NCI-H2107 (cell line): ENCODE data around the gene MMP23B.
"Not testable (repeated sequence)": the region's sequence is repeated elsewhere in the genome, so short reads cannot be mapped to it uniquely, and the experiment has no call there.

Experiments used
- DNase-seq: peaks from one replicate; lab custom pipeline; 2025; lab: John Stamatoyannopoulos, UW

MMP23B gene

DNA sequence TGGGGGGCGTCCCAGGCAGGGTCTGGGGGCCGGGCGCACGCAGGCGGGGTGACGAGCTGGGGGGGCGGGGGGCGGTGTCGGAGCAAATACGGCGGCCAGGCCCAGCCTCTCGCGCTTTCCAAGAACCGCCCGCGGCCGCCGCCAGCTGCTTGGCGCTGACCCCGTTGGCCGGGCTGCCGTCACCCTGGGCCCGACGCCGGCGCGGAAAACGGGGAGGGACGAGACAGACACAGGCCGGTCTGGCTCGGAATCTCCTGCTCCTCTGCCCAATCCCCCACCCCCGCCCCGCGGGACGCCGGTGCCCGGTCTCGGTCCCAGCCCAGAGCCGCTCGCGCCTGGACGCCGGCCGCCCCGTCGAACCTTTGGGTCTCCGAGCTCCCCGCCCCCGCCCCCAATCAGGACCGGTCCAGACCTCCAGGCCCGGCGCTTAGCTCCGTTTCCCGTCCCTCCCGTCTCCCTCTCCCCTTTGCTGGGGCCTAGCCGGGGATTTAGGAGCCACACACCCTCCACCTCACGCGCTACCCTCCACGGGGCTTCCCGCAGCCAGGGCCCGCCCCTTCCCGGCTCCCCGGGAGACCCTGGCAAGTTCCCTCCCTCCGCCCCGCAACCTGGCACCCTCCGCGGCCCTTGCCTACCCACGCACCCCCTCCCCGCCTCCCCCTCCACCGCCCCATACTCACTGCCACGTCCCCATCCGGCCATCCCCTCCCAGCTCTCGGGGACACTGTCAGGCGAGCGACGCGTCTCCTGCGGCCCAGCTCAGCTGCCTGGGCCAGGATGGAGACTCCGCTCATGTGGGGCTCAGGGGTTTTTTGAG is 800 bp upstream of the MMP23B start:
- no peak for DNase-seq

DNA sequence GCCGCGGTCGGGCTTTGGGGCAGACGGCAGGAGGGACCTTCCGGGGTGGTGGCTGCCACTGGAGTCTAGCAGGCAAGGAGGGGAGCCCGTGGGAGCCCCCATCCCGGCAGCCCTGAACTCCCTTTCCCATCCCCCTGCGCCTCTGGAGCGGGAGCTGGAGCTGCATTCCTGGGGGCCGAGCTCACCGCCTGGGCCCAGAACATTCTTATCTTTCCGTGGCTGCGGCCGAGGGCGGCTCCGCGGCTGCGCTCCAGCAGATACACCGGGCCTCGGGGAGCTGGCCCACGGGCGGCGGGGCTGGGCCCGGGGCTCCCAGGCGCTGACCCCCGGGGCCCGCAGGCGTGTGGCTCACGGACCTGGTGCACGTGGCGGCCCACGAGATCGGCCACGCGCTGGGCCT is 1.4 kb downstream of the MMP23B start:
- not testable (repeated sequence) for DNase-seq

DNA sequence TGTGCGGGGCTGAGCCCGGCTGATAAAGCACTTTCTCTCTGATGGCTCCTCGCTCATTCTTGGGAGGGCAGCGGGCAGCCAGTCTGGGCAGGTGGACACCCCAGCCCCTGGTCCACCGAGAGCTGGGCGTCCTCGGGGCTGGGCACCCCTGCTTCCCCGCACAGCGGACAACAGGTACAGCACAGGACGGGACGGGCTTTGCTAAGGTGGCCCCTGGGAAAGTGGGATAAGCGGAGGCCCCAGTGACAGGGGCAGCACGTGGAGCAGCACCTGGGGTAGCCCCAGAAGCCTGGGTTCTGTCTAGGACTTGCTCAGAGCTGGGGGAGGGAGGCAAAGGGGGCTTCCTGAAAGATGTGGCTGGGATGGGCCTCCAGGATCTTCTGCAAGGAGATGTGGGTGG is 2.6 kb downstream of the MMP23B start:
- not testable (repeated sequence) for DNase-seq

DNA sequence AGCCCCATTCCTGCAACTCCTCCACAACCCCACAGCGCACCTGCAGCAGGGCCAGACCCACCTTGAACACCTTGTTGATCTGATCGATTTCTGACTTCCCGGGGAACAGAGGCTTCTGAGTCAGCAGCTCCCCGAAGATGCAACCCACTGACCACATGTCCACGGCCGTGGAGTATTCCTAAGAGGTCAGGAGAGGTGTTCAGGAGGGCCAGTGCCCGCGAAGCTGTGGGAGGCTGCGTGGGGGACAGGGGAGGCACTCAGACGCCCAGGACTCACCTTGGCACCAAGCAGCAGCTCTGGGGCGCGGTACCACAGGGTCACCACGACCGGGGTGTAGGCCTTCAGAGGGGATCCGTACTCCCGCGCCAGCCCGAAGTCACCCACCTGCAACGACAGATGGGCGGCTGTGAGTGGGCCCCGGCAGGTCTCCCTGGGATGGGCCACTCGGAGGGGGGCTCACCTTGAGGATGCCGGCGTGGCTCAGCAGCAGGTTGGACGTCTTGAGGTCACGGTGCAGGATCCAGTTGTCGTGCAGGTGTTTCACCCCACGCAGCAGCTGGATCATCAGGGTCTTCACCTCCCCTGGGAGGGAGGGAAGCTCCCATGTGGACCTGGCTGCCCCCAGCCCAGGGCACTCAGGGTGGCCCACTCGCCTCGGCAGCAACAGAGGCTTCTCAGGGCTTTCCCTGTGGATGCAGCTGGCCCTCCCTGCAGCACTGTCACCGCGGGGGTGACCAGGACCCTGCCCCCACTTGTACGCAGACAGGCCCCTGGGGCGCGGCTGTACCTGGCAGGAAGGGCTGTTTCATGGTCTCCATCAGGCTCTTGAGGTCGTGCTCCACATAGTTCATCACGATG is 4.9 kb downstream of the MMP23B start:
- DNase-seq: not testable (repeated sequence)

DNA sequence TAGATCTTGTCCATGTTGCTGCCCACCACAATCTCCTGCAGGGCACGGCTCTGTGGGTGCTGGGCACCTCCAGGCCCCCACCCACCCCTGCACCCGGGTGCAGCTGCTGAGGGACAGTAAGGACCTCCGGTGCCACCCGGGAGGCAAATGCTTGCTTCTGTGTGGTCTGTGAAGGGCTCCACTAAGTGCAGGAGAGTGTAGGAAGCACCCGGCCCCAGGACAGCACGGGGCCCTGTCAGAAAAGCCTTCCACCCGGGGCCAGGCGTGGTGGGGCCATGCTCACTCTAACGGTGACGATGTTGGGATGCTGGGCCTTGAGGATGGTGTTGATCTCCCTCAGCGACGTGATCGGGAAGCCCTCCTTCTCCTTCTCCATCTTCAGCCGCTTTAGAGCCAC is 5.5 kb downstream of the MMP23B start:
- DNase-seq: not testable (repeated sequence)

DNA sequence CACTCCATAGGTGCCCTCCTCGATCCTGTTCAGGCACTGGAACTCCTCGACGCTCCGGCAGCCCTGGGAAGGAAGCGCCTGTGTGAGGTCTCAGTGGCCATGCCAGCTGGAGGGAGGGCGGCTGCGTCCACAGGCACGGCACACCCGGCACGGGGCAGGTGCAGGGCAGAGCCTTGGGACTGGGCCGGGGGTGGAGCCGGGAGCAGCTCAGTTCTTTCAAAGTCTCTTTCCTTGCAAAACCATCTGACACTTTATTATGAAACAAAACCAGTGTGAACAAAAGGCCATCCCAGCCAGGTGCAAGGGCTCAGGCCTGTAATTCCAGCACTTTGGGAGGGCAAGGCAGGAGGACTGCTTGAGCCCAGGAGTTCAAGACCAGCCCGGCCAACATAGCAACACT is 6.6 kb downstream of the MMP23B start:
- not testable (repeated sequence) for DNase-seq

DNA sequence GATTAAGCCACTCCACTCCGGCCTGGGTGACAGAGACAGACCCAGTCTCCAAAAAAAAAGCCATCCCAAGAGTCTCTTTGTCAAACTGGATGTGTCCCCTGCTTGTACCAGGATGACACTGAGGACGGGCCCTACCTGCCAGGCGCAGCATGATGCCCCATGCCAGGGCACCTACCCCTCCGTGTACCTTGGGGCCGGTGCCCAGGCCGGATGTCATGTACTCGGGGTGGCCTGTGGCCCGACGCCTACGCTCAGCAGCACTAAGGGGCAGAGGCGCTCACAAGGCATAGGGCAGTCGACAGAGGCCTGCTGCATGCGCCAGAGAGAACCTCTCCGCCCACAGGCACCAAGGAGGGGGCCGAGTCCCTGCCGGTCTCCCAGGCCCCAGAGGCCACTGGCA is 7.4 kb downstream of the MMP23B start:
- not testable (repeated sequence) for DNase-seq

DNA sequence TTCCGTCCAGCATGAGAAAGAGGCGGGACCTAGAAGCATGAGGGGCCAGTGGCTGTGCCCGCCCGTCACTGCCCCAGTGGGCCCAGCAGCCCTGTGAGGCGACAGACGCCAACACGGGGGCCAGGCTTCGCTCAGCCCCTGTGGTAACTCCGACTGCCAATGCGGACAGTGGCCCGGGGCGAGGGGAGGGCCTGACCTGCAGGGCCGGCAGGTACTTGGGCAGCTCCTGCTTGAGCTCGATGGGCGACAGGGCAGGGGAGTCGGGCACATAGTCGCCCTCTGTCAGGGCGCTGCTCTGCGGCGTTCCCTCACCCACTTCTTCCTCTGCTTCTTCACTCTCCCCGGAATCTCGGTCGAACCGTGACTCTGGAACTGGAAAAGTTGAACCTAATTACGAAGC is 8.1 kb downstream of the MMP23B start:
- DNase-seq: not testable (repeated sequence)

DNA sequence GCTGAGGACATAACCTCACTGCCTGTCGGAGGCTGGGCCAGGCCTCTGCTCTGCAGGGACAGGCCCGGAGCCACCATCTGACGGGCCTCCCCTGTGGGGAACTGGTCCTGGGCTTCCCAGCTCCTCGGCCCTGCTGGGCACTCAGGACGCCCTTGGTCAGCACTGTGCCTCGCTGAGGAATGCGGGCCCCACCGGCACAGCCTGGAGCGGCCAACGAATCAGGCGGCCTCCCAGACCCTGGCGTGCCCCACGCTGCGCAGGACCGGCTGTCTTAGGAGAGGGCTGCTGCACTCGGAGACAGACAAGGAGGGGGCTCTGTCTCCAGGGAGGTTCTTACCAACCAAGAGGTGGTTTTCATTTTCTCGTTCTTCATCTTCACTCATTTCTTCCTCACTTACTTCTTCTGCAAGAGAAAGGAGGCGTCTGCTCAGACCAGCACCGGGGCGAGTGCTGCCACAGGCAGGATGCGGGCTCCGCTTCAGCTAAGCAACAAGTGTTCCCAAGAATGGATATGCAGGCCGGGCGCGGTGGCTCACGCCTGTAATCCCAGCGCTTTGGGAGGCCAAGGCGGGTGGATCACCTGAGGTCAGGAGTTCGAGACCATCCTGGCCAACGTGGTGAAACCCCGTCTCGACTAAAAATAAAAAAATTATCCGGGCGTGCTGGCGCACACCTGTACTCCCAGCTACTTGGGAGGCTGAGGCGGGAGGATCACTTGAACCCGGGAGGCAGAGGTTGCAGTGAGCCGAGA is 8.9 kb downstream of the MMP23B start:
- DNase-seq: not testable (repeated sequence)

DNA sequence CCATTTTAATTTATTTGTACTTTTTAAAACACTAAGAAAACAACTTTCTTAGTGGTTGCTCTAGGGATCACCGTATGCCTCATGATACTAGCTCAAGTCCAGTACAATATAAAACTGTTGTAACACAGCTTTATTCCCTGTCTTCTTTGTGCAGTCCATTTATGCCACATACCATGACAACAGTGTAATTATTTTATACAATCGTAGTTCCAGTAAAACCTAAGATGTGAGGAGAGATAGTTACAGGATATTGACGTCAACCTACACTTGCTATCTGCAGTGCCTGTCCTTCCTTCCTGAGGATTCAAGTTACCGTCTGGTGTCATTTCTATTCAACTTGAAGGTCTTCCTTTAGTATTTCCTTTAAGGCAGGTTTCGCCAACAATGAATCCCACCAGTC is 14.4 kb downstream of the MMP23B start:
- DNase-seq: not testable (repeated sequence)

DNA sequence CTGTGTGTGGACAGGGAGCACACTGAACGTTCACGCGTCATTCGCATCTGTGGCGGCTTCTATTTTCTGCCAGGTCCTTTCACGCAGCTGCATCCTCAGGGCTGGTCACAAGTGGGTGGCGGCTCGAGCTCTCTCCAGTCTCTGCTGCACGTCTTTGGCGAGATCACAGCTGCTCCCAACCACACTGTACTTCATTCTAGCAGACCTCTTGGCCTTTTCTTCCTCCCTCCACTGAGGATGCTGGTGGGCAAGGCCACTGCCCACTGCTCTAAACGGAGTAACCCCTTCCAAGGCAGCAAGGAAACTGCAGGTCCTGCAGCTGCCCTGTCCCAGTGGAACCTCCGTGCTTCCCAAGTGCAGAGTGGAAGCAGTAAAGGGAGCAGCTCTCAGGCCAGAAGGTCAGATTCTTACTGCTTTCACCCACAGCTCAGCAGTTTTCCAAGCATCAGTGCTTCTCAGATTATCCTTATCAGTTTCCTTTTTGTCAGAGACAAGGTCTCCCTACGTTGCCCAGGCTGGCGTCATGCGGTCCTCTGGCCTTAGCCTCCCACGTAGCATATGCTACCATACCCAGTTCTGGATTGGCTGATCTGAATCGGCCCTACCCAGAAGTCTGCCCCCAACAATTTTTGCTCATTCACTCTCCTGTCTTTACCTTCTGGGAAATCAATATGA is 15.7 kb downstream of the MMP23B start:
- DNase-seq: not testable (repeated sequence)

DNA sequence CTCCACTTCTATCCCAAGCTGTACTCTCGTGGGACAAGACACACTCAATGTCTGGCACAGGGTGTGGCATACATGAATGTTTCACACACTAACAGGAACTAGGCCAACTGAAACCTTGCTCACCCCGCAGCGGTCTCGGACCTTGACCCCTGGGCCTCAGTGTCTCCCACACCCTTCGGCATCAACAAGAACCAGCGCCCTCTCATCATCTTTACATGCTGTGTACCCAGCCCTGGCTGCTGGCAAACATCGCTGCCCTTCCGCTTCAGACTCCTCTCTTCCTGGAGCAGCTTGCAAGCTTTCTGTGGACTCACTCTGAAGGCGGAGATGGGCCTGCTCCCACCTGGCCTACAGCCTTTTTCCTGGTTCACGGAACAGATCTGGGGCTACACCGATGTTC is 16.3 kb downstream of the MMP23B start:
- not testable (repeated sequence) for DNase-seq

DNA sequence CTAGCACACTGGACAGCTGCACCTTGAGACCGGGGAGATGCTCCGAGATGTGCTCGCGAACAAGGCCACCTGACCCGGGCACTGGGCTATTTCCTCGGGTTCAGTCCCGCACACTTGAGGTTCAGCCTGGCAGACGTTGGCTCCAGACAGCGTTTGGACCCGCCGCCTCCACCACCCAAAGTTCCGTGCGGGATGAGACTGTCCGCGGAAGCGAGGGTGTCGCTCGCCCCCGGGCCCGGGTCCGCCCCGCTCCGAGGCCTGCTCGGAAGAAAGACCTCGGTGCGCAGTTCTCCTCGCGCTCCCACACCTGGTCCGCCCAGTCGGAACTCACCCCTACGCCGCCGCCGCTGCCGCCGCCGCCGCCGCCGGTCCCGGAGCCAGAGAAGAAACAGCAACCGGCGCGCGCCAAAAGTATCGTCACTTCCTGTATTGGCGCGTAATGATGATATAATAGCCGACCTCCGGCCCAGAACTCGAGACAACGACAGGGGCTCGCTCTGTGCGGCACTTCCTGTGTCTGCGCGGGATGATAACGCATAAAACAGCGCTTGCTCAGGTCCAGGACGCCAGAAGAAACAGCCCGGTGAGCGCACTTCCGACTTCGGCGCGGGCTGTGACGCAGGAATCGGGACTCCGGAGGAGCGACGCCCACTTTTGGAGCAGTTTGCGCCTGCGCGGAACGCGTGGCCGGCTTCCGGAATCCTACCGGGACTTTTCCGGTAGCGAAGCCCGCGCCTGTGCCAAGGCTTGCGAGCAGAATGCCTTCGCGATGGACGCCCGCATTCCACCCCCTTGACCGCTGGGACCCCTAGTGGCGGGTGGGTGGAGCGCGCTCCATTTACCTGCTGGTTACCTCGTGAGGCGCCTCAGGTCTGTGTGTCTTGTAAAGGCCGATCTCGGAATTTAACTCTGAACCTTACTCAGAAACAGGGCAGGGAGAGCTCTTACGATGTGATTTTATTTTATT is 26.9 kb downstream of the MMP23B start, which contains the start of gene CDK11B:
CDK11B (minus strand) TSS at position 422 of the 967 bp plus-strand sequence. CDS start 1,519 bp downstream, outside the sequence.
- peak; percentile 58 for DNase-seq

DNA sequence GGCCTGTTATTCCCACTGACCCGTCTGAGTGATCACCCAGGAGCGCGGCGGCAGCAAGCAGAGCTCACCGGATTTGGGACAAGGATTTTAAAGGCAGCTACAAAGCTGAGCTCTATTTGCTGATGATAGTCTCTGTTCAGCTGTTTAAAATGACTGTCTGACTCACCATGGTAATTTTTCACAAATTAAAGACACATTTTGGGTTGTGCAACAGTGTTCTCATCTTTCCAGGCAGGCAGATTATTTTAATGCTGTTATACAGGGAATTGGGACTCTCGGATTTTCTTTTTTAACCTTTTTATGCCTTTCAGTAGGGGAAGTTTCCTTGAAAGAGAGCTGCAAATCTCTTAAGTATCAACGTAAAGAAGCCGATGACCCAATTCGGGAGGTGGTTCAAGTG is 30.4 kb downstream of the MMP23B start:
- DNase-seq: not testable (repeated sequence)

DNA sequence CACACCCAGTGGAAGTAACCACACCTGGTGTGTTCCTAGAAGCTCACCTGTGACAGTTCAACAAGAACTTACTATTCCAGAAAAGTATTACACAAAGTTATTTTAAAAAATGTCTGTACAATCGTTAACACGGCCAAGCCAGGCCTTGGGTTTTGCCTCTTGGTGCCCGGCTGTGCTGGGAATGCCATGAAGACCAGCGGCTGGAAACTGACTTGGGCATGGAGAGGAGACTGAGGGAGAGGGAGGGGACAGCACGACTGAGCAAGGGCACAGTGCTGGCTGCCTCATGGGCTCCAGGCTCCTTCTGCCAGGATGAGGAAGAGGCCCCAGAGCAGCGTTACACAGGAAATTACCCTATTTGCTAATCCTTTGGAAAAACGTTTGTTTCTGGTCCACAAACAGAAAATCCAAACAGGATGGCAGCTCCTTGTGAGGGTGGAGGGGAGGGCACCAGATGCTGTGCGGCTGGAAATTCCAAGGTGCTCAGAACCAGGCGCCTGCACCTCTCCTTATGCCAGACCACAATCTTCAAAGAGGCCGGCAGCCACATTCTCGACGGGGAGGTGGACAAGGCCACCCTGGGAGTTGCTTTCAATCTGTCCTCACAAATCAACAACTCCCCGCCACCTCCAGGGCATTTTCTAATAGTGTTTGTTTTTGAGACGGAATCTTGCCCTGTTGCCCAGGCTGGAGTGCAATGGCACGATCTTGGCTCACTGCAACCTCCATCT is 31.0 kb downstream of the MMP23B start:
- not testable (repeated sequence) for DNase-seq

DNA sequence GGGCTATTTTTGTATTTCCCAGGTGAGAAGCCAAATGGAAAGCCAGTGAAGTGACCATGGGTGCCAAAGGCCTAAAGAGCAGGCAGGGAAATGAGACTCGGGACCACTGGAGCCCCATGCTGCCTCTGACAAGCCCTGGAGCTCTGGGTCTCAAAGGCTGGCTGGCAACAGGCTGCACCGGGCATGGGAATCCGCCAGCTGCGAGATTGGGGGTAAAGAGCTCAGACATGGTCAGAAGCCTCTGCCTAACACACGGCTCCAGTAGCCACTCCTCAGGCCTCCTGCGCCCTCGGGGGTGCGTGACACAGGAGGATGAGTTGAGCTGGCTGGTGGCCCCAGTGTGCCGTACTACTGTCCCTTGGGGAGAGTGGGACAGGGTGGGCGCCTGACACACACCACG is 32.3 kb downstream of the MMP23B start:
- DNase-seq: not testable (repeated sequence)

DNA sequence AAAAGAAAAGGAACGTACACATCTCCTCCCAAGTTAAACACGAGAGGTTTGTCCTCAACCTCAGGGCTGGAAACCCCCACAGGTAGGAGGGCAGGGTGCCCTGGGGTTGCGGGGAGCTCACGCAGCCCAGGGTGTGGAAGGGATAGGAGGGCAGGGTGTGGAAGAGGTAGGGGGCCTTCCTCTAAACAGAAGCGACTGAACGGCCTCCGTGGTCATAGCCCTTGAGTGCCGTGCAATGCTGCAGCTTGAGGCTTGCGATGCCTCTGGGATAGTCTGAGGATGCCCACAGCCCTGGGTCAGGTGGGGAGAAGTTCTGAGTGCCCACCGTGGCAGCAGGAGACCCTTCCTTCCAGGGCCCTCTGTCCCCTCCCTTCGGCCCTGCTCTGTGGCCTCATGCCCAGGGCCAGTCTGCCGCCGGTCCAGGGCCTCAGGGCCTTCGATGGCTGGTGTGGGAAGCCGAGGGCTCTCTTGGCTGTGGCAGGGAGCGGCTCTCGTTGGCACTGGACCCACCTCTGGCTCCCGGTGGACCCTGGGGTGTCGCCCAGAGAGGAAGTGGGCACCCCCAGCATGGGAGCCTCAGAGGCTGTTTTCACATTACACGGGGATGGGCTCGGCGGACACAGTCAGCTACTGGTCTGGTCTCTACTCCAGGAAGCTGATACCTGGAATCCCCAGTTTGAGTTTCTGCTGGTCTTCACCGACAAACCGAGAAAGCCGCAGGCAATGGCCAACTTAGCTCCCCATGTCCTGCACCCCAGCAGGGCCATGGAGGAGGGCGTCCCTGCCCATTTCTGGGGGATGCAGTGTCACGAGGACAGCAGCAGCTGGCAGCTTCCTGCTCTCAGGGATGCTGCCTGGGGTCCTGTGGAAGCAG is 33.2 kb downstream of the MMP23B start:
- DNase-seq: no peak

DNA sequence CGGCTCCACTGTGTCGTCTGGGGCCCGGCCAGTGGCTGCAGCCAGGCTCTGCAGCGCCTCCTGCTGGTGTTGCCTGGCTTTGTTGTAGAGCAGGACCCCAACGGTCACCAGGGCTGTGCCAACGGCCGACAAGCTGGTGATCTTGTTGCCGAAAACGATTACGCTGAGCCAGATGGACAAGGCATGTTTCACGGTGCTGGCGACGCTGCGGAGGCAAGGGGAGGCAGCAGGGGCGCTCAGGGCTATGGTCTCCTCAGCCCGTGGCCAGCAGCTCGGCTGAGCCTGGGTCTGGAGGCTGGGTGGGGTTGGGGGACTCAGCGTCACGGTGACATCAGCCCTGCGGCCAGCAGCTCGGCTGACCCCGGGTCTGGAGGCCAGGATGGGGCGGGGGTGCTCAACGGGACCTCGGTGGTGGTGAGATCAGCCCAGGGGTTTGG is 33.9 kb downstream of the MMP23B start:
- no peak for DNase-seq

DNA sequence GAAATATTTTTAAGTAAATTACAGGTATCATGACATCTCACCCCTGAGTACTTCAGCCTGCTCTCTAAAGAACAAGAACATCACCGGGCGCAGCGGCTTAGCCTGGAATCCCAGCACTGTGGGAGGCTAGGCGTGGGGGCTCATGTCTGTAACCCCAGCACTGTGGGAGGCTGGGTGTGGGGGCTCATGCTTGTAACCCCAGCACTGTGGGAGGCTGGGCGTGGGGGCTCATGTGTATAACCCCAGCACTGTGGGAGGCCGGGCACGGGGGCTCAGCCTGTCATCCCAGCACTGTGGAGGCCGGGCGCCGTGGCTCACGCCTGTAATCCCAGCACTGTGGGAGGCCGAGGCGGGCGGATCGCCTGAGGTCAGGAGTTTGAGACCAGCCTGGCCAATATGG is 34.6 kb downstream of the MMP23B start:
- no peak for DNase-seq
